HEK293 (cell line): ENCODE data around the gene PFKL.

Source experiments
- CTCF ChIA-PET: fragments of 350-600 bp; formaldehyde crosslinking; extraction: SDS; loops from one replicate; lab custom pipeline; 2021; ENCODE audit warnings: antibody characterized with exemption; lab: Yijun Ruan, JAX
- POLR2A ChIA-PET: fragments of 300-600 bp; formaldehyde crosslinking; extraction: SDS; loops from one replicate; lab custom pipeline; 2020; ENCODE audit warnings: antibody characterized with exemption, inconsistent platforms; lab: Yijun Ruan, JAX
- H3K27ac ChIP-seq: fragments of 200-500 bp; sonication (Bioruptor generic); 2 replicates; pipeline ENCODE4 v1.5.1; 2014; ENCODE audit warnings: low read depth, low read length, control low read depth, inconsistent platforms; ENCODE audit errors: extremely low read depth
- H3K36me3 ChIP-seq, 2 experiments: fragments of 200-500 bp in 1 of 2; sonication (Bioruptor generic) in 1 of 2; 1 replicate in 1 of 2; 2 replicates in 1 of 2; pipeline ENCODE4 v1.5.1; 2014 to 2017; ENCODE audit warnings: inconsistent platforms in 2 of 2, low read length in 2 of 2; ENCODE audit not compliant: control insufficient read depth in 2 of 2, insufficient read depth in 1 of 2
- H3K4me1 ChIP-seq: fragments of 200-500 bp; sonication (Bioruptor generic); 2 replicates; pipeline ENCODE4 v1.5.1; 2014; ENCODE audit warnings: mild to moderate bottlenecking, low read length, inconsistent platforms; ENCODE audit not compliant: control insufficient read depth, insufficient read depth
- H3K4me3 ChIP-seq: 2 replicates; pipeline ENCODE4 v1.5.1; 2011; ENCODE audit warnings: low read depth, mild to moderate bottlenecking, control low read depth, low read length, moderate library complexity
- H3K9me3 ChIP-seq: fragments of 200-500 bp; sonication (Bioruptor generic); 2 replicates; pipeline ENCODE4 v1.5.1; 2014; ENCODE audit warnings: low read depth, low read length, inconsistent platforms; ENCODE audit not compliant: control insufficient read depth, insufficient read depth
- AEBP2 ChIP-seq: fragments of 450-650 bp; formaldehyde crosslinking; IDR thresholded peaks from 2 replicates; pipeline ENCODE4 v1.5.1; 2016; ENCODE audit warnings: missing biosample characterization, missing genetic modification characterization, borderline replicate concordance
- BCL11A ChIP-seq: fragments of 450-650 bp; formaldehyde crosslinking; IDR thresholded peaks from 2 replicates; pipeline ENCODE4 v1.5.1; 2016; ENCODE audit warnings: low read depth, missing biosample characterization, missing genetic modification characterization
- EGR2 ChIP-seq: fragments of 450-650 bp; formaldehyde crosslinking; IDR thresholded peaks from 2 replicates; pipeline ENCODE4 v1.5.1; 2016; ENCODE audit warnings: low read depth, missing biosample characterization, missing genetic modification characterization
- IKZF3 ChIP-seq: fragments of 450-650 bp; IDR thresholded peaks from 2 replicates; pipeline ENCODE4 v1.5.0; 2018; ENCODE audit warnings: missing biosample characterization, mild to moderate bottlenecking, missing genetic modification characterization, moderate library complexity
- SP3 ChIP-seq: fragments of 450-650 bp; formaldehyde crosslinking; IDR thresholded peaks from 2 replicates; pipeline ENCODE4 v1.5.1; 2016; ENCODE audit warnings: missing biosample characterization, missing genetic modification characterization
- TRIM28 ChIP-seq: IDR thresholded peaks from 2 replicates; pipeline ENCODE4 v1.6.1; 2011; ENCODE audit warnings: low read length, control low read depth, borderline replicate concordance
- ZBTB1 ChIP-seq: fragments of 450-650 bp; formaldehyde crosslinking; IDR thresholded peaks from 2 replicates; pipeline ENCODE4 v1.5.1; 2016; ENCODE audit warnings: missing biosample characterization, missing genetic modification characterization
- ZFHX2 ChIP-seq: fragments of 450-650 bp; formaldehyde crosslinking; conservative IDR thresholded peaks from 2 replicates; pipeline ENCODE4 v1.5.1; 2016; ENCODE audit warnings: missing biosample characterization, missing genetic modification characterization
- ZNF140 ChIP-seq: fragments of 450-650 bp; formaldehyde crosslinking; IDR thresholded peaks from 2 replicates; pipeline ENCODE4 v1.5.1; 2016; ENCODE audit warnings: missing biosample characterization, missing genetic modification characterization
- ZNF174 ChIP-seq: fragments of 450-650 bp; formaldehyde crosslinking; IDR thresholded peaks from 2 replicates; pipeline ENCODE4 v1.5.0; 2017; ENCODE audit warnings: missing biosample characterization, mild to moderate bottlenecking, missing genetic modification characterization
- ZNF223 ChIP-seq: fragments of 450-650 bp; formaldehyde crosslinking; IDR thresholded peaks from 2 replicates; pipeline ENCODE4 v1.5.1; 2016; ENCODE audit warnings: missing biosample characterization, missing genetic modification characterization
- ZNF239 ChIP-seq: fragments of 450-650 bp; formaldehyde crosslinking; IDR thresholded peaks from 2 replicates; pipeline ENCODE4 v1.5.1; 2016; ENCODE audit warnings: missing biosample characterization, missing genetic modification characterization
- ZNF529 ChIP-seq: fragments of 450-650 bp; formaldehyde crosslinking; IDR thresholded peaks from 2 replicates; pipeline ENCODE4 v1.5.1; 2017; ENCODE audit warnings: missing genetic modification characterization, missing biosample characterization; ENCODE audit not compliant: insufficient replicate concordance
- ZNF530 ChIP-seq: fragments of 450-650 bp; formaldehyde crosslinking; IDR thresholded peaks from 2 replicates; pipeline ENCODE4 v1.5.1; 2016; ENCODE audit warnings: low read depth, missing biosample characterization, missing genetic modification characterization
- ZNF549 ChIP-seq: fragments of 450-650 bp; IDR thresholded peaks from 2 replicates; pipeline ENCODE4 v1.5.1; 2018; ENCODE audit warnings: missing biosample characterization, missing genetic modification characterization, mild to moderate bottlenecking, inconsistent platforms, moderate library complexity
- ZNF560 ChIP-seq: fragments of 450-650 bp; formaldehyde crosslinking; IDR thresholded peaks from 2 replicates; pipeline ENCODE4 v1.5.1; 2017; ENCODE audit warnings: missing biosample characterization, missing genetic modification characterization, borderline replicate concordance
- ZNF791 ChIP-seq: fragments of 450-650 bp; formaldehyde crosslinking; IDR thresholded peaks from 2 replicates; pipeline ENCODE4 v1.5.1; 2016; ENCODE audit warnings: missing biosample characterization, missing genetic modification characterization
- TF ChIP-seq, protein P1 (sequence below): fragments of 450-650 bp; IDR thresholded peaks from 2 replicates; pipeline ENCODE4 v1.5.1; 2018; ENCODE audit warnings: missing biosample characterization, missing genetic modification characterization
- TF ChIP-seq, protein P2 (sequence below): fragments of 450-650 bp; formaldehyde crosslinking; IDR thresholded peaks from 2 replicates; pipeline ENCODE4 v1.5.1; 2016; ENCODE audit warnings: missing biosample characterization, missing genetic modification characterization
- TF ChIP-seq, protein P3 (sequence below): fragments of 450-650 bp; formaldehyde crosslinking; IDR thresholded peaks from 2 replicates; pipeline ENCODE4 v1.5.1; 2017; ENCODE audit warnings: missing biosample characterization, missing genetic modification characterization

Gene PFKL

GRCh38 chr21:44347911-44348451 is 48.1 kb downstream of the PFKL start:
- Histone ChIP-seq H3K9me3 (no peaks in the 10 kb centered on the region), H3K4me3 (no peak overlapping the region), H3K4me1 (no peaks in the 10 kb centered on the region), H3K36me3 (no peaks in the 10 kb centered on the region), H3K27ac (no peak overlapping the region)
- TF ChIP-seq ZNF239 (tag by site-specific recombination), result no peak
- TF ChIP-seq ZNF174, result no peak
- TF ChIP-seq ZNF549 (tag by site-specific recombination), result no peak
- TF ChIP-seq SP3, result no peak
- no peak for TF ChIP-seq ZNF140 (tag by site-specific recombination)
- TF ChIP-seq, protein P1, sequence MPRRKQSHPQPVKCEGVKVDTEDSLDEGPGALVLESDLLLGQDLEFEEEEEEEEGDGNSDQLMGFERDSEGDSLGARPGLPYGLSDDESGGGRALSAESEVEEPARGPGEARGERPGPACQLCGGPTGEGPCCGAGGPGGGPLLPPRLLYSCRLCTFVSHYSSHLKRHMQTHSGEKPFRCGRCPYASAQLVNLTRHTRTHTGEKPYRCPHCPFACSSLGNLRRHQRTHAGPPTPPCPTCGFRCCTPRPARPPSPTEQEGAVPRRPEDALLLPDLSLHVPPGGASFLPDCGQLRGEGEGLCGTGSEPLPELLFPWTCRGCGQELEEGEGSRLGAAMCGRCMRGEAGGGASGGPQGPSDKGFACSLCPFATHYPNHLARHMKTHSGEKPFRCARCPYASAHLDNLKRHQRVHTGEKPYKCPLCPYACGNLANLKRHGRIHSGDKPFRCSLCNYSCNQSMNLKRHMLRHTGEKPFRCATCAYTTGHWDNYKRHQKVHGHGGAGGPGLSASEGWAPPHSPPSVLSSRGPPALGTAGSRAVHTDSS (tag by site-specific recombination), result no peak
- no peak for TF ChIP-seq ZNF560 (tag by site-specific recombination)
- no peak for TF ChIP-seq IKZF3
- no peak for TF ChIP-seq ZNF791
- no peak for TF ChIP-seq ZNF530 (tag by site-specific recombination)
- TF ChIP-seq ZFHX2 (tag by site-specific recombination), result peak; percentile 64
- TF ChIP-seq BCL11A (tag by site-specific recombination), result no peak
- no peak for TF ChIP-seq TRIM28
- TF ChIP-seq ZNF223 (tag by site-specific recombination), result no peak
- TF ChIP-seq EGR2 (tag by site-specific recombination), result peak; percentile 83
- no peak for TF ChIP-seq ZBTB1
- TF ChIP-seq, protein P2, sequence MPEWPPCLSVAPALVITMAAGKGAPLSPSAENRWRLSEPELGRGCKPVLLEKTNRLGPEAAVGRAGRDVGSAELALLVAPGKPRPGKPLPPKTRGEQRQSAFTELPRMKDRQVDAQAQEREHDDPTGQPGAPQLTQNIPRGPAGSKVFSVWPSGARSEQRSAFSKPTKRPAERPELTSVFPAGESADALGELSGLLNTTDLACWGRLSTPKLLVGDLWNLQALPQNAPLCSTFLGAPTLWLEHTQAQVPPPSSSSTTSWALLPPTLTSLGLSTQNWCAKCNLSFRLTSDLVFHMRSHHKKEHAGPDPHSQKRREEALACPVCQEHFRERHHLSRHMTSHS (tag by site-specific recombination), result no peak
- ChIA-PET CTCF (interaction anchor here (0.6 kb wide), 2 partner anchors 140 to 865 kb away, joined by 3 read pairs; no protein-coding TSS in a partner anchor), POLR2A (no interaction called here)

GRCh38 chr21:44348861-44349260 is 49.0 kb downstream of the PFKL start:
- H3K4me1 ChIP-seq, result no peaks in the 10 kb centered on the region
- TF ChIP-seq TRIM28 (no peak), AEBP2 (no peak), ZNF529 (tag by site-specific recombination) (no peak)
- TF ChIP-seq, protein P3, sequence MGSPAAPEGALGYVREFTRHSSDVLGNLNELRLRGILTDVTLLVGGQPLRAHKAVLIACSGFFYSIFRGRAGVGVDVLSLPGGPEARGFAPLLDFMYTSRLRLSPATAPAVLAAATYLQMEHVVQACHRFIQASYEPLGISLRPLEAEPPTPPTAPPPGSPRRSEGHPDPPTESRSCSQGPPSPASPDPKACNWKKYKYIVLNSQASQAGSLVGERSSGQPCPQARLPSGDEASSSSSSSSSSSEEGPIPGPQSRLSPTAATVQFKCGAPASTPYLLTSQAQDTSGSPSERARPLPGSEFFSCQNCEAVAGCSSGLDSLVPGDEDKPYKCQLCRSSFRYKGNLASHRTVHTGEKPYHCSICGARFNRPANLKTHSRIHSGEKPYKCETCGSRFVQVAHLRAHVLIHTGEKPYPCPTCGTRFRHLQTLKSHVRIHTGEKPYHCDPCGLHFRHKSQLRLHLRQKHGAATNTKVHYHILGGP, result no peak
- no peaks in the 10 kb centered on the region for H3K36me3 ChIP-seq
- H3K9me3 ChIP-seq, result no peaks in the 10 kb centered on the region
- ChIA-PET POLR2A (no interaction called here), CTCF (no interaction called here)
- H3K27ac ChIP-seq, result no peak overlapping the region
- H3K4me3 ChIP-seq, result no peak overlapping the region
